Mesenchymal stem cell (in vitro differentiated cells and primary cell): ENCODE results near the gene CDH5.

Experiments
- DNase-seq: peaks from one replicate; pipeline ENCODE4 v3.0.0-alpha.2; 2013
- H2AFZ ChIP-seq: one replicate; pipeline ENCODE4 v1.6.1; 2013; ENCODE audit warnings: low read depth, mild to moderate bottlenecking, control low read depth, inconsistent platforms, low read length, moderate library complexity
- H2AK5ac ChIP-seq: 2 replicates; pipeline ENCODE4 v1.6.1; 2013; ENCODE audit warnings: low read length, moderate library complexity, mild to moderate bottlenecking, inconsistent platforms; ENCODE audit not compliant: severe bottlenecking
- H2BK120ac ChIP-seq: one replicate; pipeline ENCODE4 v1.6.1; 2013; ENCODE audit warnings: low read depth, mild to moderate bottlenecking, inconsistent platforms, low read length, moderate library complexity
- H2BK12ac ChIP-seq, 2 experiments: one replicate each; pipeline ENCODE4 v1.6.1; 2013; ENCODE audit warnings: inconsistent platforms in 2 of 2, low read length in 2 of 2, mild to moderate bottlenecking in 2 of 2, moderate library complexity in 2 of 2, control low read depth in 1 of 2
- H2BK15ac ChIP-seq: one replicate; pipeline ENCODE4 v1.6.1; 2013; ENCODE audit warnings: mild to moderate bottlenecking, low read depth, inconsistent platforms; ENCODE audit not compliant: poor library complexity, severe bottlenecking
- H2BK5ac ChIP-seq: 2 replicates; pipeline ENCODE4 v1.6.1; 2013; ENCODE audit warnings: low read depth, mild to moderate bottlenecking, low read length, control low read depth, inconsistent platforms; ENCODE audit not compliant: poor library complexity, severe bottlenecking
- H3K14ac ChIP-seq, 2 experiments: one replicate each; pipeline ENCODE4 v1.6.1; 2013; ENCODE audit warnings: inconsistent platforms in 2 of 2, low read length in 2 of 2, control low read depth in 1 of 2, mild to moderate bottlenecking in 1 of 2, moderate library complexity in 1 of 2
- H3K18ac ChIP-seq, 2 experiments: one replicate each; pipeline ENCODE4 v1.6.1; 2013; ENCODE audit warnings: inconsistent platforms in 2 of 2, low read length in 2 of 2, control low read depth in 1 of 2, low read depth in 1 of 2, mild to moderate bottlenecking in 1 of 2
- H3K23ac ChIP-seq, 2 experiments: one replicate each; pipeline ENCODE4 v1.6.1; 2013; ENCODE audit warnings: inconsistent platforms in 2 of 2, low read length in 2 of 2, mild to moderate bottlenecking in 2 of 2, moderate library complexity in 2 of 2, control low read depth in 1 of 2
- H3K27ac ChIP-seq: 2 replicates; pipeline ENCODE4 v1.5.1; 2013; ENCODE audit warnings: mild to moderate bottlenecking, moderate library complexity, low read length, control low read depth, inconsistent platforms; ENCODE audit not compliant: poor library complexity, severe bottlenecking
- H3K27me3 ChIP-seq, 2 experiments: 2 replicates each; pipeline versions ENCODE4 v1.6.1 to v1.7.0; 2013; ENCODE audit warnings: low read length in 2 of 2, mild to moderate bottlenecking in 2 of 2, moderate library complexity in 2 of 2, control low read depth in 1 of 2, inconsistent platforms in 1 of 2; ENCODE audit not compliant: control insufficient read depth in 1 of 2, insufficient read depth in 1 of 2
- H3K36me3 ChIP-seq, 2 experiments: 2 replicates each; pipeline versions ENCODE4 v1.6.1 to v1.7.0; 2013; ENCODE audit warnings: low read length in 2 of 2, control low read depth in 1 of 2, inconsistent platforms in 1 of 2, low read depth in 1 of 2, mild to moderate bottlenecking in 1 of 2; ENCODE audit not compliant: insufficient read depth in 2 of 2, control insufficient read depth in 1 of 2
- H3K4ac ChIP-seq, 2 experiments: one replicate each; pipeline ENCODE4 v1.6.1; 2013; ENCODE audit warnings: inconsistent platforms in 2 of 2, low read length in 2 of 2, mild to moderate bottlenecking in 2 of 2, moderate library complexity in 2 of 2, control low read depth in 1 of 2, low read depth in 1 of 2
- H3K4me1 ChIP-seq: 2 replicates; pipeline ENCODE4 v1.6.1; 2013; ENCODE audit warnings: low read depth, low read length, control low read depth; ENCODE audit not compliant: control insufficient read depth, insufficient read depth
- H3K4me2 ChIP-seq: 2 replicates; pipeline ENCODE4 v1.6.1; 2013; ENCODE audit warnings: low read length, mild to moderate bottlenecking, inconsistent platforms; ENCODE audit not compliant: poor library complexity, severe bottlenecking
- H3K4me3 ChIP-seq, 2 experiments: 2 replicates each; pipeline versions ENCODE4 v1.5.1 to v1.7.0; 2013; ENCODE audit warnings: low read length in 2 of 2, mild to moderate bottlenecking in 2 of 2, control low read depth in 1 of 2, low read depth in 1 of 2; ENCODE audit not compliant: insufficient read depth in 1 of 2
- H3K79me1 ChIP-seq: replicated peaks from 2 replicates; pipeline ENCODE4 v1.6.1; 2013; ENCODE audit warnings: mild to moderate bottlenecking, control low read depth, low read length, inconsistent platforms; ENCODE audit not compliant: poor library complexity, severe bottlenecking
- H3K9ac ChIP-seq: 2 replicates; pipeline ENCODE4 v1.7.0; 2013; ENCODE audit warnings: mild to moderate bottlenecking, low read length, moderate library complexity
- H3K9me3 ChIP-seq: 2 replicates; pipeline ENCODE4 v1.7.0; 2013; ENCODE audit warnings: mild to moderate bottlenecking, low read length; ENCODE audit not compliant: control insufficient read depth
- H4K8ac ChIP-seq: one replicate; pipeline ENCODE4 v1.6.1; 2013; ENCODE audit warnings: inconsistent platforms, mild to moderate bottlenecking, low read length, moderate library complexity
- H4K91ac ChIP-seq: one replicate; pipeline ENCODE4 v1.6.1; 2013; ENCODE audit warnings: mild to moderate bottlenecking, low read length, inconsistent platforms
- WGBS: methylation state at CpG from one replicate; pipeline ENCODE4 v1.1.7; 2013; ENCODE audit warnings: mixed read lengths; 5-methylcytosine and 5-hydroxymethylcytosine counted together

CDH5 gene

GRCh38 chr16:66440970-66441369 is 74.5 kb downstream of the CDH5 start:
- no peak overlapping the region for H2AFZ ChIP-seq
- no peak for DNase-seq
- H3K9me3 ChIP-seq, result no peaks in the 10 kb centered on the region
- peaks cover 0 to 13% of the 10 kb centered on the region in 2 experiments for H3K27me3 ChIP-seq
- no peak overlapping the region for H2BK120ac ChIP-seq
- H4K8ac ChIP-seq, result no peak overlapping the region
- H3K4me3 ChIP-seq, result no peak overlapping the region
- H3K14ac ChIP-seq, result no peak overlapping the region
- peaks cover 6% of the 10 kb centered on the region for H3K4me1 ChIP-seq
- H3K27ac ChIP-seq, result no peak overlapping the region
- H3K4me2 ChIP-seq, result no peak overlapping the region
- H2BK5ac ChIP-seq, result no peak overlapping the region
- H4K91ac ChIP-seq, result no peak overlapping the region
- H2AK5ac ChIP-seq, result no peak overlapping the region
- H2BK12ac ChIP-seq, result no peak overlapping the region
- H3K79me1 ChIP-seq, result peaks cover 15% of the 10 kb centered on the region
- no peak overlapping the region for H3K9ac ChIP-seq
- H3K4ac ChIP-seq, result no peak overlapping the region
- no peak overlapping the region for H3K18ac ChIP-seq
- no peak overlapping the region for H2BK15ac ChIP-seq
- H3K23ac ChIP-seq, result no peak overlapping the region
- peaks cover 0 to 62% of the 10 kb centered on the region in 2 experiments for H3K36me3 ChIP-seq
- WGBS, result 88% methylated on average over 11 of the region's 11 CpGs

- H3K27ac ChIP-seq, result no peak overlapping the region
- H3K14ac ChIP-seq, result no peak overlapping the region
- no peak overlapping the region for H4K8ac ChIP-seq
- H2BK120ac ChIP-seq, result no peak overlapping the region
- H2BK5ac ChIP-seq, result no peak overlapping the region
- peaks cover 17% of the 10 kb centered on the region for H3K79me1 ChIP-seq
- H2AK5ac ChIP-seq, result no peak overlapping the region
- DNase-seq, result no peak
- no peak overlapping the region for H2AFZ ChIP-seq
- no peak overlapping the region for H2BK15ac ChIP-seq
- no peak overlapping the region for H3K4me2 ChIP-seq
- peaks cover 0 to 13% of the 10 kb centered on the region in 2 experiments for H3K27me3 ChIP-seq
- H3K9ac ChIP-seq, result no peak overlapping the region
- no peak overlapping the region for H3K4me3 ChIP-seq
- H3K9me3 ChIP-seq, result no peaks in the 10 kb centered on the region
- H3K23ac ChIP-seq, result no peak overlapping the region
- H2BK12ac ChIP-seq, result no peak overlapping the region
- no peak overlapping the region for H3K4ac ChIP-seq
- H3K4me1 ChIP-seq, result peaks cover 6% of the 10 kb centered on the region
- H3K18ac ChIP-seq, result no peak overlapping the region
- 69% methylated on average over 7 of the region's 7 CpGs for WGBS
- peaks cover 0 to 62% of the 10 kb centered on the region in 2 experiments for H3K36me3 ChIP-seq
- no peak overlapping the region for H4K91ac ChIP-seq
Measured at GRCh38 chr16:66441586-66442375, 75.3 kb downstream of the CDH5 start.

GRCh38 chr16:66442502-66443268 is 76.2 kb downstream of the CDH5 start:
- 92% methylated on average over 4 of the region's 6 CpGs for WGBS
- Histone ChIP-seq H2AK5ac (no peak overlapping the region), H2BK15ac (no peak overlapping the region), H3K9ac (no peak overlapping the region), H4K91ac (no peak overlapping the region), H3K79me1 (peaks cover 11% of the 10 kb centered on the region), H3K4me2 (no peak overlapping the region), H2AFZ (no peak overlapping the region), H3K9me3 (no peaks in the 10 kb centered on the region), H4K8ac (no peak overlapping the region), H3K27ac (no peak overlapping the region), H2BK12ac (no peak overlapping the region), H3K36me3 (peaks cover 0 to 59% of the 10 kb centered on the region in 2 experiments), H3K27me3 (peaks cover 0 to 13% of the 10 kb centered on the region in 2 experiments), H3K4ac (no peak overlapping the region), H2BK120ac (no peak overlapping the region), H3K23ac (no peak overlapping the region), H3K18ac (no peak overlapping the region), H3K14ac (no peak overlapping the region), H3K4me3 (no peak overlapping the region), H2BK5ac (no peak overlapping the region), H3K4me1 (peaks cover 2% of the 10 kb centered on the region)
- DNase-seq, result no peak

GRCh38 chr16:66443269-66443652 is 76.8 kb downstream of the CDH5 start:
- H4K91ac ChIP-seq, result no peak overlapping the region
- H3K36me3 ChIP-seq, result peaks cover 0 to 55% of the 10 kb centered on the region in 2 experiments
- H2BK15ac ChIP-seq, result no peak overlapping the region
- peaks cover 2% of the 10 kb centered on the region for H3K4me1 ChIP-seq
- H2BK5ac ChIP-seq, result no peak overlapping the region
- H3K9me3 ChIP-seq, result no peaks in the 10 kb centered on the region
- no peak overlapping the region for H2AFZ ChIP-seq
- no peak overlapping the region for H3K4me3 ChIP-seq
- no peak overlapping the region for H3K27ac ChIP-seq
- WGBS, result 90% methylated on average over 3 of the region's 3 CpGs
- H2AK5ac ChIP-seq, result no peak overlapping the region
- H3K27me3 ChIP-seq, result peaks cover 0 to 13% of the 10 kb centered on the region in 2 experiments
- DNase-seq, result no peak
- no peak overlapping the region for H3K14ac ChIP-seq
- no peak overlapping the region for H3K9ac ChIP-seq
- H3K18ac ChIP-seq, result no peak overlapping the region
- H3K79me1 ChIP-seq, result peaks cover 11% of the 10 kb centered on the region
- no peak overlapping the region for H3K4me2 ChIP-seq
- H2BK12ac ChIP-seq, result no peak overlapping the region
- no peak overlapping the region for H3K4ac ChIP-seq
- no peak overlapping the region for H2BK120ac ChIP-seq
- no peak overlapping the region for H3K23ac ChIP-seq
- no peak overlapping the region for H4K8ac ChIP-seq
